Tibial nerve (tissue), 3 donors: ENCODE measurements around the gene LHX2.

ENCODE experiments used
- CTCF ChIP-seq, 5 experiments: fragments of 200-600 bp in 3 of 5; fragments of 450-650 bp in 2 of 5; sonication (generic) in 3 of 5; IDR thresholded peaks; one replicate each; pipeline ENCODE4 v1.5.1; 2016 to 2019; ENCODE audit warnings: antibody characterized with exemption in 5 of 5, mild to moderate bottlenecking in 3 of 5, moderate library complexity in 2 of 5
- POLR2A ChIP-seq, 2 donors: fragments of 450-650 bp; IDR thresholded peaks; one replicate each; pipeline ENCODE4 v1.6.1; 2017; ENCODE audit warnings: antibody characterized with exemption in 2 of 2, mild to moderate bottlenecking in 2 of 2, moderate library complexity in 2 of 2

GRCh38 chr9:124033348-124033747 lies 21.8 kb downstream of the LHX2 start:
- TF ChIP-seq POLR2A (IDR thresholded peaks at IDR 0.05) (no peak), CTCF (IDR thresholded peaks at IDR 0.05) (no peak)
